ENCODE measurements around the gene BPI. TPM values are rescaled to one million over a fixed set of nuclear protein-coding genes. Genes with fewer than 3 reads are reported as not detected.
"Not testable (repeated sequence)": the region's sequence is repeated elsewhere in the genome, so short reads cannot be mapped to it uniquely, and the experiment has no call there.

The BPI gene
- total RNA-seq, 1 donor, result under 0.01 TPM

DNA sequence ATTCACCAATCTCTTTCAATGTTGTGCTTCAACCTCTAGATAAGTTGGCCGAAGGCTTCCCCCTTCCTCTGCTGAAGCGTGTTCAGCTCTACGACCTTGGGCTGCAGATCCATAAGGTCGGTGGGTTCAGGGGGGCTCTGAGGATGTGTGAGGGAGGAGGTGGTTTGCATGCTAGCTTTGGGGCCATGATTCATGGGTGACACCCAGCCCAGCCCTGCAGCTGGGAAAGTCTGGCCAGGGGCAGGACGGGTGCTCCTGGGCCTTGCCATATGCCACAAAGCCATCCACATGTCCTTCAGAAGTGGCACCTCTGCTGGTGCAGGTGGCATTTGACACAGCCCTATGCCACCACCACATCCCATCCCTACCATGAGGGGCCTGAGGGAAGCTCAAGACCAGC, 69.9 kb downstream of the BPI start:
- Histone ChIP-seq H3K4me3 (ENCODE audit: insufficient read depth, low read length) (no peak overlapping the region), H3K27me3 (ENCODE audit: insufficient read depth, low read length) (peaks cover 45% of the 10 kb centered on the region), H2AFZ (ENCODE audit: low read length) (no peak overlapping the region), H4K20me1 (ENCODE audit: insufficient read depth, low read length) (no peaks in the 10 kb centered on the region), H3K79me2 (ENCODE audit: insufficient read depth, low read length) (no peaks in the 10 kb centered on the region), H3K4me1 (ENCODE audit: insufficient read depth, low read length) (no peaks in the 10 kb centered on the region), H3K4me2 (ENCODE audit: insufficient read depth, low read length) (no peak overlapping the region), H3K36me3 (ENCODE audit: insufficient read depth, low read length) (no peaks in the 10 kb centered on the region), H3K27ac (ENCODE audit: low read depth, low read length) (no peak overlapping the region), H3K9me3 (ENCODE audit: low read depth, low read length) (no peaks in the 10 kb centered on the region)
- TF ChIP-seq, protein P1, sequence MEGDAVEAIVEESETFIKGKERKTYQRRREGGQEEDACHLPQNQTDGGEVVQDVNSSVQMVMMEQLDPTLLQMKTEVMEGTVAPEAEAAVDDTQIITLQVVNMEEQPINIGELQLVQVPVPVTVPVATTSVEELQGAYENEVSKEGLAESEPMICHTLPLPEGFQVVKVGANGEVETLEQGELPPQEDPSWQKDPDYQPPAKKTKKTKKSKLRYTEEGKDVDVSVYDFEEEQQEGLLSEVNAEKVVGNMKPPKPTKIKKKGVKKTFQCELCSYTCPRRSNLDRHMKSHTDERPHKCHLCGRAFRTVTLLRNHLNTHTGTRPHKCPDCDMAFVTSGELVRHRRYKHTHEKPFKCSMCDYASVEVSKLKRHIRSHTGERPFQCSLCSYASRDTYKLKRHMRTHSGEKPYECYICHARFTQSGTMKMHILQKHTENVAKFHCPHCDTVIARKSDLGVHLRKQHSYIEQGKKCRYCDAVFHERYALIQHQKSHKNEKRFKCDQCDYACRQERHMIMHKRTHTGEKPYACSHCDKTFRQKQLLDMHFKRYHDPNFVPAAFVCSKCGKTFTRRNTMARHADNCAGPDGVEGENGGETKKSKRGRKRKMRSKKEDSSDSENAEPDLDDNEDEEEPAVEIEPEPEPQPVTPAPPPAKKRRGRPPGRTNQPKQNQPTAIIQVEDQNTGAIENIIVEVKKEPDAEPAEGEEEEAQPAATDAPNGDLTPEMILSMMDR (IDR thresholded peaks at IDR 0.05; ENCODE audit: extremely low read depth, low read depth, low read length), result no peak
- DNase-seq (ENCODE audit: insufficient read length, low spot score, missing footprints), result no peak

DNA sequence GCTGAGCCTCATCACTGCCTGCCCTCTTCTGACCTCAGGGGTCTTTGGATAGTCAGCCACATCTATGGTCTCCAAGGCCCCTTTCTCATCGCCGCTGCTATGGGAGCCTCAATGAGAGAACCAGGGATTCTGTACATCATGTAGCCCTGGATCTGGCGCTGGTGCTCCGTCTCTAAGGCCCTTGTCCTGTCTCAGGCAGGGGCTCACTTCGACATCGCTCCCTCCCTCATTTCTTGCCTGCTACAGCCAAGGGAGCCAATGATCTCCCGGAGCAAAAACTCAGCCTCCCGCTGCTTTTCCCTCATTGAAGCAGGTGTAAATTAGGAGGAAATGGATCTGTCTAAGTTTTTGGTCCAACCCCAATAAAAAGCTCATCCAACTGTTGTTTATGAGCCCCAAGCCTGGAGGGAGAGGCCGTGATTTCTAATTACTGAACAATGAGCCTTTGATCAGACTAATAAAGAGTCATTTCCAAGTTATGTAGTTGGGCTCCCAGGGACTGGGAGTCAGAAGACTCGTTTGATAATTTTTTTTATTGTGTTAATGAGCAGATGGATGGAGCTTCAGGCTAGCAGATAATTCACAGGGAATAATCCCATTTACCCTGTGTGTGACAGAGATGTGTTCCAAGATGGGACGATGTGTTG, 73.2 kb downstream of the BPI start:
- no peak for DNase-seq (ENCODE audit: insufficient read length, low spot score, missing footprints)
- TF ChIP-seq, protein P1 (IDR thresholded peaks at IDR 0.05; ENCODE audit: extremely low read depth, low read depth, low read length), result no peak
- Histone ChIP-seq H3K4me1 (ENCODE audit: insufficient read depth, low read length) (no peaks in the 10 kb centered on the region), H3K9me3 (ENCODE audit: low read depth, low read length) (no peaks in the 10 kb centered on the region), H3K4me3 (ENCODE audit: insufficient read depth, low read length) (no peak overlapping the region), H3K36me3 (ENCODE audit: insufficient read depth, low read length) (no peaks in the 10 kb centered on the region), H3K27ac (ENCODE audit: low read depth, low read length) (no peak overlapping the region), H2AFZ (ENCODE audit: low read length) (no peak overlapping the region), H3K27me3 (ENCODE audit: insufficient read depth, low read length) (peaks cover 27% of the 10 kb centered on the region), H3K79me2 (ENCODE audit: insufficient read depth, low read length) (no peaks in the 10 kb centered on the region), H4K20me1 (ENCODE audit: insufficient read depth, low read length) (no peaks in the 10 kb centered on the region), H3K4me2 (ENCODE audit: insufficient read depth, low read length) (no peak overlapping the region)

DNA sequence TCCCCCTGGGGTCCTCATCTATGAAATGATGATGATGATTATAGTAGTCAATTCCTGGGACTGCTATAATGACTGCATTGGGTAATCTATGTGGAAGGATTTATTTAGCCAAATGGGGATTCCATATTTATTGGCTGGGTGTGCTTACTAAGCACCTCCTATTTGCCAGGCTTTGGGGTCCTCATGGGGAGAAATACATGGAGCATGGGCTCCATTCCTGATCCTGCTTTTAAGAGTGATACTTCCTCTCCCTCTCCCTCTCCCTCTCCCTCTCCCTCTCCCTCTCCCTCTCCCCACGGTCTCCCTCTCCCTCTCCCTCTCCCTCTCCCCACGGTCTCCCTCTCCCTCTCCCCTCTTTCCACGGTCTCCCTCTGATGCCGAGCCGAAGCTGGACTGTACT, 73.9 kb downstream of the BPI start:
- H3K4me1 ChIP-seq (ENCODE audit: insufficient read depth, low read length); H2AFZ ChIP-seq (ENCODE audit: low read length); H3K9me3 ChIP-seq (ENCODE audit: low read depth, low read length); H4K20me1 ChIP-seq (ENCODE audit: insufficient read depth, low read length); H3K27ac ChIP-seq (ENCODE audit: low read depth, low read length); DNase-seq (ENCODE audit: insufficient read length, low spot score, missing footprints); H3K4me3 ChIP-seq (ENCODE audit: insufficient read depth, low read length); H3K36me3 ChIP-seq (ENCODE audit: insufficient read depth, low read length); H3K4me2 ChIP-seq (ENCODE audit: insufficient read depth, low read length); H3K79me2 ChIP-seq (ENCODE audit: insufficient read depth, low read length): not testable (repeated sequence)
- H3K27me3 ChIP-seq (ENCODE audit: insufficient read depth, low read length), result peaks cover 22% of the 10 kb centered on the region

DNA sequence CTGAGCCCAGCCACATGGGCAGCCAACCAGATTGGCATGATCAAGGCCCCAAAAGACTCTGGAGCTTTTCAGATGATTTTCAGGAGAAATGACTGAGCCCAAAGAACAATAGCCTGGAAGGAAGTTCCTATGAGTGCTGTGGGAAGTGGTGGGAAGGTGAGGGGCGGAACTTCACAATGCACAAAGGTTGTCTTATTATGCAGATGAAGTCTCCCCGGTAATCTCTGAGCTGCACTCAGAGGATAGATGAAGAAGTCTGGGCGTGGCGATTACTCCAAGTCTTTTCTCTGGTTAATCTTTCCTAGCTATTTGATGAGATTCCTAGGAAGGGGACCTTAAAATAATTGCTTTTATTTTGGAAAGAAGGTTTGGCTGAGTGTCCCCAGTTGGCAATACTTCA, 79.2 kb downstream of the BPI start:
- no peaks in the 10 kb centered on the region for H3K4me1 ChIP-seq (ENCODE audit: insufficient read depth, low read length)
- TF ChIP-seq, protein P1 (IDR thresholded peaks at IDR 0.05; ENCODE audit: extremely low read depth, low read depth, low read length), result no peak

More for the DNA sequence above, 79.2 kb downstream of the BPI start:
- H3K79me2 ChIP-seq (ENCODE audit: insufficient read depth, low read length), result no peaks in the 10 kb centered on the region
- peaks cover 11% of the 10 kb centered on the region for H3K27me3 ChIP-seq (ENCODE audit: insufficient read depth, low read length)
- no peak for DNase-seq (ENCODE audit: insufficient read length, low spot score, missing footprints)
- no peak overlapping the region for H3K4me3 ChIP-seq (ENCODE audit: insufficient read depth, low read length)
- no peak overlapping the region for H3K4me2 ChIP-seq (ENCODE audit: insufficient read depth, low read length)
- H3K27ac ChIP-seq (ENCODE audit: low read depth, low read length), result no peak overlapping the region
- no peaks in the 10 kb centered on the region for H4K20me1 ChIP-seq (ENCODE audit: insufficient read depth, low read length)
- no peaks in the 10 kb centered on the region for H3K36me3 ChIP-seq (ENCODE audit: insufficient read depth, low read length)
- no peak overlapping the region for H2AFZ ChIP-seq (ENCODE audit: low read length)
- no peaks in the 10 kb centered on the region for H3K9me3 ChIP-seq (ENCODE audit: low read depth, low read length)

All from osteoblast (primary cell).